Measurements from ENCODE around the gene RNPEPL1.

DNA sequence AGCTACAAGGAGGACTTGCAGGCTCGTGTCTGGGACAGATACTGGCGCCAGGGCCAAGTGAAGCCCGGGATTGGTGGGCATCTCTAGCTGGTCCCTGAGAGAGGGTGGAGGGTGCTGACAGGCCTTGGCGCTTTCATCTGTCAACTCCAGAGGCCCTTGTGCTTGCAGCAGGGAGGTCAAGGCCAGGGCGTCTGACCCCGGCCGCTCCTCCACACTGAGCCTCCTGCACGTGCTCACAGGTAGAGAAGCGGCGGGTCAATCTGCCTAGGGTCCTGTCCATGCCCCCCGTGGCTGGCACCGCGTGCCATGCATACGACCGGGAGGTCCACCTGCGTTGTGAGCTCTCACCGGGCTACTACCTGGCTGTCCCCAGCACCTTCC lies 27.8 kb downstream of the RNPEPL1 start:
- TF ChIP-seq POLR2AphosphoS5 (IDR thresholded peaks at IDR 0.05) (no peak), POLR2A (IDR thresholded peaks at IDR 0.05) (no peak)
- TF ChIP-seq, protein P1, sequence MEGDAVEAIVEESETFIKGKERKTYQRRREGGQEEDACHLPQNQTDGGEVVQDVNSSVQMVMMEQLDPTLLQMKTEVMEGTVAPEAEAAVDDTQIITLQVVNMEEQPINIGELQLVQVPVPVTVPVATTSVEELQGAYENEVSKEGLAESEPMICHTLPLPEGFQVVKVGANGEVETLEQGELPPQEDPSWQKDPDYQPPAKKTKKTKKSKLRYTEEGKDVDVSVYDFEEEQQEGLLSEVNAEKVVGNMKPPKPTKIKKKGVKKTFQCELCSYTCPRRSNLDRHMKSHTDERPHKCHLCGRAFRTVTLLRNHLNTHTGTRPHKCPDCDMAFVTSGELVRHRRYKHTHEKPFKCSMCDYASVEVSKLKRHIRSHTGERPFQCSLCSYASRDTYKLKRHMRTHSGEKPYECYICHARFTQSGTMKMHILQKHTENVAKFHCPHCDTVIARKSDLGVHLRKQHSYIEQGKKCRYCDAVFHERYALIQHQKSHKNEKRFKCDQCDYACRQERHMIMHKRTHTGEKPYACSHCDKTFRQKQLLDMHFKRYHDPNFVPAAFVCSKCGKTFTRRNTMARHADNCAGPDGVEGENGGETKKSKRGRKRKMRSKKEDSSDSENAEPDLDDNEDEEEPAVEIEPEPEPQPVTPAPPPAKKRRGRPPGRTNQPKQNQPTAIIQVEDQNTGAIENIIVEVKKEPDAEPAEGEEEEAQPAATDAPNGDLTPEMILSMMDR (IDR thresholded peaks at IDR 0.05), result no peak
